Measurements from ENCODE around the gene FBXO5. TPM values are rescaled to one million over a fixed set of nuclear protein-coding genes. Genes with fewer than 3 reads are reported as not detected.

FBXO5 gene
- total RNA-seq, 4 donors from 2014 or later, result 2.6 to 7.2 (median 4.8) TPM

GRCh38 chr6:153024709-153025017 lies 41.8 kb upstream of the FBXO5 start:
- DNase-seq (ENCODE audit: low spot score) (no peak), ATAC-seq (ENCODE audit: low FRiP score) (no peak)
- TF ChIP-seq CTCF (IDR thresholded peaks at IDR 0.05), result no peak

GRCh38 chr6:153023977-153024708 lies 41.3 kb upstream of the FBXO5 start:
- no peak for DNase-seq (ENCODE audit: low spot score)
- TF ChIP-seq CTCF (IDR thresholded peaks at IDR 0.05), result no peak
- peak; percentile 93 for ATAC-seq (ENCODE audit: low FRiP score)

GRCh38 chr6:153018355-153018754 lies 35.5 kb upstream of the FBXO5 start:
- DNase-seq (ENCODE audit: low spot score) (no peak), ATAC-seq (ENCODE audit: low FRiP score) (no peak)
- TF ChIP-seq CTCF (IDR thresholded peaks at IDR 0.05), result no peak

GRCh38 chr6:153016846-153017245 lies 34.0 kb upstream of the FBXO5 start:
- no peak for ATAC-seq (ENCODE audit: low FRiP score)
- TF ChIP-seq CTCF (IDR thresholded peaks at IDR 0.05), result no peak
- DNase-seq (ENCODE audit: low spot score), result no peak

GRCh38 chr6:153015094-153015640 lies 32.3 kb upstream of the FBXO5 start:
- no peak for DNase-seq (ENCODE audit: low spot score)
- TF ChIP-seq CTCF (IDR thresholded peaks at IDR 0.05), result no peak
- no peak for ATAC-seq (ENCODE audit: low FRiP score)

GRCh38 chr6:153013438-153013837 lies 30.6 kb upstream of the FBXO5 start:
- ATAC-seq (ENCODE audit: low FRiP score), result no peak

More at GRCh38 chr6:153013438-153013837, 30.6 kb upstream of the FBXO5 start:
- DNase-seq (ENCODE audit: low spot score), result no peak
- TF ChIP-seq CTCF (IDR thresholded peaks at IDR 0.05), result no peak

All from omental fat pad (tissue), 4 donors.